Measurements from ENCODE around the gene CA5A.

GRCh38 chr16:87918866-87919680, 17.3 kb downstream of the CA5A start:
- TF ChIP-seq CTCF (IDR thresholded peaks at IDR 0.05) = no peak
- TF ChIP-seq POLR2A (IDR thresholded peaks at IDR 0.05) = no peak

Measured in heart left ventricle (tissue), 13 donors.